22Rv1 (cell line): Measurements from ENCODE around the gene ELF4.

ENCODE experiments used
- H3K27ac ChIP-seq: fragments of 450-650 bp; 2 replicates; pipeline ENCODE4 v1.5.1; 2017
- ZFX ChIP-seq: fragments of 450-650 bp; IDR thresholded peaks from 2 replicates; pipeline ENCODE4 v1.6.1; 2017; ENCODE audit warnings: antibody characterized with exemption, borderline replicate concordance
- TF ChIP-seq, protein P1 (sequence below): fragments of 450-650 bp; IDR thresholded peaks from 2 replicates; pipeline ENCODE4 v1.5.1; 2017; ENCODE audit warnings: mild to moderate bottlenecking

The ELF4 gene

DNA sequence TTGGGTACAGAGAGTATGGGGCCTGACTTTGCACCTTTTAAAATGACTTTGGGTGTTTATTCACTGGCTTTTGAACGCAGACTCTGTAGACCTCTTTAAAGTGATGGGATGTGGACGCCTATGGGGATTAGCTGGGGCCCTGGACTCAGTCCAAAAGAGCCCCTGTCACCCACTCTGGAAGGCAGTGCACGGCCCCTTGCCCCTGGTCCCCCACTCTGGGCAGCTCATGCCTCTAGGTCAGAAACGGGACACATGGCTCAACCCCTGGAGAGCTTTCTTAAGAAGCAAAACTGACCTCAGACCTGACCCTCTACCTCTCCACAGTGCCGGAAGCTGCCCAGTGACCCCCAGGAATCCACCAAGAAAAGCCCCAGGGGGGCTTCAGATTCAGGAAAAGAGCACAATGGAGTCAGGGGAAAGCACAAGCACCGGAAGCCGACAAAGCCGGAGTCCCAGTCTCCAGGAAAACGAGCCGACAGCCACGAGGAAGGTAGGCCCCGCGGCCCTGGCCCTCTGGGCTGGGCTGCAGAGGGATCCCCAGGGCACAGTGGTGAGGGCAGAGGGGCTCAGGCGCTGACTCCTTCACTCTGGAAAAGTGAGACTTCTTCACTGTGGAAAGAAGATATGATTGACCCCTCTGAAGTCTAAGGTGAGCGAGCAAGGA is 89.5 kb downstream of the ELF4 start:
- TF ChIP-seq, protein P1, sequence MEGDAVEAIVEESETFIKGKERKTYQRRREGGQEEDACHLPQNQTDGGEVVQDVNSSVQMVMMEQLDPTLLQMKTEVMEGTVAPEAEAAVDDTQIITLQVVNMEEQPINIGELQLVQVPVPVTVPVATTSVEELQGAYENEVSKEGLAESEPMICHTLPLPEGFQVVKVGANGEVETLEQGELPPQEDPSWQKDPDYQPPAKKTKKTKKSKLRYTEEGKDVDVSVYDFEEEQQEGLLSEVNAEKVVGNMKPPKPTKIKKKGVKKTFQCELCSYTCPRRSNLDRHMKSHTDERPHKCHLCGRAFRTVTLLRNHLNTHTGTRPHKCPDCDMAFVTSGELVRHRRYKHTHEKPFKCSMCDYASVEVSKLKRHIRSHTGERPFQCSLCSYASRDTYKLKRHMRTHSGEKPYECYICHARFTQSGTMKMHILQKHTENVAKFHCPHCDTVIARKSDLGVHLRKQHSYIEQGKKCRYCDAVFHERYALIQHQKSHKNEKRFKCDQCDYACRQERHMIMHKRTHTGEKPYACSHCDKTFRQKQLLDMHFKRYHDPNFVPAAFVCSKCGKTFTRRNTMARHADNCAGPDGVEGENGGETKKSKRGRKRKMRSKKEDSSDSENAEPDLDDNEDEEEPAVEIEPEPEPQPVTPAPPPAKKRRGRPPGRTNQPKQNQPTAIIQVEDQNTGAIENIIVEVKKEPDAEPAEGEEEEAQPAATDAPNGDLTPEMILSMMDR, result no peak
- no peak for TF ChIP-seq ZFX
- no peak overlapping the region for H3K27ac ChIP-seq

DNA sequence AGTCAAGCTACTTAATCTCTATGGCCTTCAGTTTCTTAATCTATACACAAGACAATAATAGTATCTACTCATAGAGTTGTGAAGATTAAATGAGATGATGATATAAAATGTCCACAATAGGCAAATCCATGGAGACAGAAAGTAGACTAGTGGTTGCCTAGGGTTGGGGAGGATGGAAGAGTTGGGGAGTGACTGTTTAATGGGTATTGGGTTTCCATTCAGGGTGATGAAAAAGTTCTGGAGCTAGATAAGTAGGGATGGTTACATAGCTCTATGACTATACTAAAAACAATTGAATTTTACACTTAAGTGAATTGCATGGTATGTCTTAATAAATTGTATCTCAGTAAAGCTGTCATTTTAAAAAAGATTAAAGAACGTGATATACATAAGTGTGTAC is 92.2 kb downstream of the ELF4 start:
- TF ChIP-seq ZFX, result no peak
- TF ChIP-seq, protein P1, result no peak
- no peak overlapping the region for H3K27ac ChIP-seq

DNA sequence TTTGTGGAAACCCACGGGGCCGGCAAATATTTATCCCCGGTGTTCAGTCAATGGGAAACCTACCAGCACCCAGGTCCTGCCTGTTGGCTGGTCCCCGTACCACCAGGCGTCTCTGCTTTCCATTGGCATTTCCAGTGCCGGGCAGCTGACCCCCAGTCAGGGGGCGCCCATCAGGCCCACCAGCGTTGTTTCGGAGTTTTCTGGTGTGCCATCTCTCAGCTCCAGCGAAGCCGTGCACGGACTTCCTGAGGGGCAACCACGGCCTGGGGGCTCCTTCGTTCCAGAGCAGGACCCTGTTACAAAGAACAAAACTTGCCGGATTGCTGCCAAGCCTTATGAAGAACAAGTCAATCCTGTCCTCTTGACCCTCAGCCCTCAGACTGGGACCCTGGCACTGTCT is 95.1 kb downstream of the ELF4 start:
- H3K27ac ChIP-seq, result no peak overlapping the region
- no peak for TF ChIP-seq ZFX
- TF ChIP-seq, protein P1, result no peak
